HEK293 (cell line): Measurements from ENCODE around the gene EXD3.
A peak's percentile ranks its signal among the peaks of the same experiment; 100 is the strongest.

Experiments used
- CTCF ChIA-PET: fragments of 350-600 bp; formaldehyde crosslinking; extraction: SDS; loops from one replicate; lab custom pipeline; 2021; ENCODE audit warnings: antibody characterized with exemption; lab: Yijun Ruan, JAX
- POLR2A ChIA-PET: fragments of 300-600 bp; formaldehyde crosslinking; extraction: SDS; loops from one replicate; lab custom pipeline; 2020; ENCODE audit warnings: antibody characterized with exemption, inconsistent platforms; lab: Yijun Ruan, JAX
- H3K27ac ChIP-seq: fragments of 200-500 bp; sonication (Bioruptor generic); 2 replicates; pipeline ENCODE4 v1.5.1; 2014; ENCODE audit warnings: low read depth, low read length, control low read depth, inconsistent platforms; ENCODE audit errors: extremely low read depth
- H3K36me3 ChIP-seq, 2 experiments: fragments of 200-500 bp in 1 of 2; sonication (Bioruptor generic) in 1 of 2; 1 replicate in 1 of 2; 2 replicates in 1 of 2; pipeline ENCODE4 v1.5.1; 2014 to 2017; ENCODE audit warnings: inconsistent platforms in 2 of 2, low read length in 2 of 2; ENCODE audit not compliant: control insufficient read depth in 2 of 2, insufficient read depth in 1 of 2
- H3K4me1 ChIP-seq: fragments of 200-500 bp; sonication (Bioruptor generic); 2 replicates; pipeline ENCODE4 v1.5.1; 2014; ENCODE audit warnings: mild to moderate bottlenecking, low read length, inconsistent platforms; ENCODE audit not compliant: control insufficient read depth, insufficient read depth
- H3K4me3 ChIP-seq: 2 replicates; pipeline ENCODE4 v1.5.1; 2011; ENCODE audit warnings: low read depth, mild to moderate bottlenecking, control low read depth, low read length, moderate library complexity
- H3K9me3 ChIP-seq: fragments of 200-500 bp; sonication (Bioruptor generic); 2 replicates; pipeline ENCODE4 v1.5.1; 2014; ENCODE audit warnings: low read depth, low read length, inconsistent platforms; ENCODE audit not compliant: control insufficient read depth, insufficient read depth
- GLIS2 ChIP-seq: fragments of 450-650 bp; formaldehyde crosslinking; IDR thresholded peaks from 2 replicates; pipeline ENCODE4 v1.5.1; 2016; ENCODE audit warnings: missing biosample characterization, missing genetic modification characterization
- KLF17 ChIP-seq: fragments of 450-650 bp; formaldehyde crosslinking; IDR thresholded peaks from 2 replicates; pipeline ENCODE4 v1.5.1; 2016; ENCODE audit warnings: missing biosample characterization, missing genetic modification characterization
- KLF9 ChIP-seq: fragments of 450-650 bp; formaldehyde crosslinking; IDR thresholded peaks from 2 replicates; pipeline ENCODE4 v1.5.1; 2016; ENCODE audit warnings: missing biosample characterization, missing genetic modification characterization, low read depth
- MZF1 ChIP-seq: fragments of 450-650 bp; formaldehyde crosslinking; IDR thresholded peaks from 2 replicates; pipeline ENCODE4 v1.5.1; 2017; ENCODE audit warnings: missing biosample characterization, missing genetic modification characterization, borderline replicate concordance
- ZFP69B ChIP-seq: fragments of 450-650 bp; formaldehyde crosslinking; IDR thresholded peaks from 2 replicates; pipeline ENCODE4 v1.5.1; 2016; ENCODE audit warnings: missing biosample characterization, missing genetic modification characterization
- ZIC2 ChIP-seq: fragments of 450-650 bp; formaldehyde crosslinking; IDR thresholded peaks from 2 replicates; pipeline ENCODE4 v1.5.1; 2016; ENCODE audit warnings: missing biosample characterization, missing genetic modification characterization
- ZNF10 ChIP-seq: fragments of 450-650 bp; formaldehyde crosslinking; IDR thresholded peaks from 2 replicates; pipeline ENCODE4 v1.5.1; 2017; ENCODE audit warnings: missing biosample characterization, missing genetic modification characterization
- ZNF341 ChIP-seq: fragments of 450-650 bp; formaldehyde crosslinking; IDR thresholded peaks from 2 replicates; pipeline ENCODE4; 2016; ENCODE audit warnings: low read depth, missing biosample characterization, missing genetic modification characterization
- ZNF548 ChIP-seq: fragments of 450-650 bp; formaldehyde crosslinking; IDR thresholded peaks from 2 replicates; pipeline ENCODE4 v1.5.1; 2016; ENCODE audit warnings: missing biosample characterization, missing genetic modification characterization
- ZNF610 ChIP-seq: fragments of 450-650 bp; formaldehyde crosslinking; IDR thresholded peaks from 2 replicates; pipeline ENCODE4 v1.5.1; 2016; ENCODE audit warnings: missing biosample characterization, missing genetic modification characterization, borderline replicate concordance
- ZNF626 ChIP-seq: fragments of 450-650 bp; sonication (Bioruptor Pico); formaldehyde crosslinking; IDR thresholded peaks from 2 replicates; pipeline ENCODE4 v1.5.1; 2018; ENCODE audit warnings: missing biosample characterization, missing genetic modification characterization, inconsistent platforms
- ZNF692 ChIP-seq: fragments of 450-650 bp; formaldehyde crosslinking; IDR thresholded peaks from 2 replicates; pipeline ENCODE4 v1.5.1; 2016; ENCODE audit warnings: missing biosample characterization, missing genetic modification characterization
- ZNF76 ChIP-seq: fragments of 450-650 bp; formaldehyde crosslinking; IDR thresholded peaks from 2 replicates; pipeline ENCODE4; 2016; ENCODE audit warnings: low read depth, missing biosample characterization, missing genetic modification characterization, borderline replicate concordance
- ZNF792 ChIP-seq: fragments of 450-650 bp; formaldehyde crosslinking; IDR thresholded peaks from 2 replicates; pipeline ENCODE4 v1.5.1; 2016; ENCODE audit warnings: missing biosample characterization, missing genetic modification characterization
- TF ChIP-seq, protein P1 (sequence below): IDR thresholded peaks from 2 replicates; pipeline ENCODE4 v1.6.1; 2011; ENCODE audit warnings: mild to moderate bottlenecking, low read depth, low read length, borderline replicate concordance
- TF ChIP-seq, protein P2 (sequence below): fragments of 450-650 bp; formaldehyde crosslinking; IDR thresholded peaks from 2 replicates; pipeline ENCODE4 v1.5.1; 2016; ENCODE audit warnings: missing biosample characterization, missing genetic modification characterization, borderline replicate concordance

Gene EXD3

GRCh38 chr9:137369061-137369787, 53.7 kb downstream of the EXD3 start:
- no peaks in the 10 kb centered on the region for H3K36me3 ChIP-seq
- H3K4me3 ChIP-seq, result no peak overlapping the region
- H3K27ac ChIP-seq, result no peak overlapping the region
- CTCF ChIA-PET, result no interaction called here
- no peaks in the 10 kb centered on the region for H3K9me3 ChIP-seq
- 0 out of 2 replicates have a peak, but pooled peaks have one; percentile 23 for TF ChIP-seq ZNF692 (tag by site-specific recombination)
- 0 out of 2 replicates have a peak, but pooled peaks have one; percentile 43 for TF ChIP-seq ZNF10
- peak; percentile 47; the same call in 1 of the 2 replicates for TF ChIP-seq ZFP69B (tag by site-specific recombination)
- no peak for TF ChIP-seq ZNF610 (tag by site-specific recombination)
- TF ChIP-seq, all 188 proteins: peak for 3
- H3K4me1 ChIP-seq, result no peaks in the 10 kb centered on the region
- POLR2A ChIA-PET, result interaction anchor here (0.5 kb wide), 1 partner anchor 234 kb away, joined by 4 read pairs; no protein-coding TSS in a partner anchor

GRCh38 chr9:137368431-137369035, 54.4 kb downstream of the EXD3 start:
- POLR2A ChIA-PET, result no interaction called here
- CTCF ChIA-PET, result no interaction called here
- no peaks in the 10 kb centered on the region for H3K9me3 ChIP-seq
- H3K27ac ChIP-seq, result no peak overlapping the region
- TF ChIP-seq ZNF548 (tag by site-specific recombination) (no peak), ZNF341 (tag by site-specific recombination) (no peak), ZNF626 (tag by site-specific recombination) (no peak), KLF17 (tag by site-specific recombination) (no peak), ZNF76 (tag by site-specific recombination) (no peak), GLIS2 (tag by site-specific recombination) (no peak), ZNF792 (tag by site-specific recombination) (no peak), ZIC2 (tag by site-specific recombination) (no peak), KLF9 (no peak), MZF1 (tag by site-specific recombination) (no peak)
- TF ChIP-seq, protein P1, sequence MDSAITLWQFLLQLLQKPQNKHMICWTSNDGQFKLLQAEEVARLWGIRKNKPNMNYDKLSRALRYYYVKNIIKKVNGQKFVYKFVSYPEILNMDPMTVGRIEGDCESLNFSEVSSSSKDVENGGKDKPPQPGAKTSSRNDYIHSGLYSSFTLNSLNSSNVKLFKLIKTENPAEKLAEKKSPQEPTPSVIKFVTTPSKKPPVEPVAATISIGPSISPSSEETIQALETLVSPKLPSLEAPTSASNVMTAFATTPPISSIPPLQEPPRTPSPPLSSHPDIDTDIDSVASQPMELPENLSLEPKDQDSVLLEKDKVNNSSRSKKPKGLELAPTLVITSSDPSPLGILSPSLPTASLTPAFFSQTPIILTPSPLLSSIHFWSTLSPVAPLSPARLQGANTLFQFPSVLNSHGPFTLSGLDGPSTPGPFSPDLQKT, result no peak
- TF ChIP-seq, protein P2, sequence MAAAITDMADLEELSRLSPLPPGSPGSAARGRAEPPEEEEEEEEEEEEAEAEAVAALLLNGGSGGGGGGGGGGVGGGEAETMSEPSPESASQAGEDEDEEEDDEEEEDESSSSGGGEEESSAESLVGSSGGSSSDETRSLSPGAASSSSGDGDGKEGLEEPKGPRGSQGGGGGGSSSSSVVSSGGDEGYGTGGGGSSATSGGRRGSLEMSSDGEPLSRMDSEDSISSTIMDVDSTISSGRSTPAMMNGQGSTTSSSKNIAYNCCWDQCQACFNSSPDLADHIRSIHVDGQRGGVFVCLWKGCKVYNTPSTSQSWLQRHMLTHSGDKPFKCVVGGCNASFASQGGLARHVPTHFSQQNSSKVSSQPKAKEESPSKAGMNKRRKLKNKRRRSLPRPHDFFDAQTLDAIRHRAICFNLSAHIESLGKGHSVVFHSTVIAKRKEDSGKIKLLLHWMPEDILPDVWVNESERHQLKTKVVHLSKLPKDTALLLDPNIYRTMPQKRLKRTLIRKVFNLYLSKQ, result no peak
- H3K36me3 ChIP-seq, result no peaks in the 10 kb centered on the region
- H3K4me3 ChIP-seq, result no peak overlapping the region
- H3K4me1 ChIP-seq, result no peaks in the 10 kb centered on the region
